NCI-H128 (cell line): ENCODE results near the gene TCEANC.
"Not testable (repeated sequence)": the region's sequence is repeated elsewhere in the genome, so short reads cannot be mapped to it uniquely, and the experiment has no call there.

Experiments used
- DNase-seq: peaks from one replicate; lab custom pipeline; 2025; ENCODE audit not compliant: unreplicated experiment; lab: John Stamatoyannopoulos, UW

Gene TCEANC

DNA sequence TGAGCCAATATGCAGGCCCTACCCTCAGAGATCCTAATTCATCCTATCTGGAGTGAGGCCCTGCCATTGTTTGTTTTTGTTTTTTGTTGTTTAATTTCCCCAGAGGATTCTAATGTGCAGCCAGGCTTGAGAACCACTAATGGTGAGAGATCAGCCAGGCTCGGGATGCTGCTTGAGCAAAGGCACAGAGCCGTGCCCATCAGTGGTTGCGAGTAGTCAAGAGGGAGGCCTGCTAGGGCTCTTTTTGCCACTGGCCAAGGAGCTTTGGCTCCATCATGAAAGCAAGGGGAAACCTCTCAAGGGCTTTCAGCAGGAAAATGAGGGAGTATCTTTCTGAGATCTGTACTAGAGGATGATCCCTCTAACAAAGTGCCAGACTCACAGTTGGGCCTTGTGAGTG is 2.7 kb downstream of the TCEANC start:
- DNase-seq, result no peak

DNA sequence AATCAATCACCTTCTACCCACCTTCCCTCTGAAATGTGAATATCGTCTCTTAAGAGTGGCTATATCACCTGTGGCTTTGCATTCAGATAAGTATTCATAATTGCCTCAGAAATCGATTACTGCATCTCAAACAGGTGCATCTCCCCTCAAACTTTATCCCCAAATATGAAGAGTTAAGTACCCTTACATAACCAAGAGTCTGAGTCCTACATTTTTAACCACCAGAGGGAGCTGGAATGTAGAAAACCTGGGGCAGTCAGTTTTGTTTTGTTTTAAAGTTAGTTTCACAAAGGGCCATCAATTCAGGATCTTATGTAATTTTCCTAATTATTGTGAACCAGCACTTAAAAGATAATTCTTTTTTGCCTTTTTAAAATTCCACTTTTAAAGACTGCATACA is 5.7 kb downstream of the TCEANC start:
- peak; percentile 13 for DNase-seq

DNA sequence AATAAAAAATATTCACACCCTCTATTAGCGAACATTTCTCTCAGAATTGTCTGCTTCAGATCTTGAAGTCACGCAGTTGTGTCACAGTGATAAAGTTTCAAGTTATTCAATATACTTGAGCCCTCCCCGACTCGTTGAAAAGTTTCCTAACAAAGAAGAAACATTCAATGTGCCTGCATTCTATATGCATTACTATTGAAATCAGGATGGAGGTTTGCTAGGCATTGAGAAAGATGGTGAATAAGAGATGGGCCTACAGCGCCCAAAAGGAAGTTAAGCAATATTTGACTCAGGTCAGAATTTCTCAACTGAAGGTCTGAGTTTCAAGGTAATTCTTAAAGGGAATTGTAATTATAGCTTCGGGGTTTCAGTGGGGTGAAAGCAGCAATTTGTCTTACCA is 6.1 kb downstream of the TCEANC start:
- DNase-seq, result no peak

DNA sequence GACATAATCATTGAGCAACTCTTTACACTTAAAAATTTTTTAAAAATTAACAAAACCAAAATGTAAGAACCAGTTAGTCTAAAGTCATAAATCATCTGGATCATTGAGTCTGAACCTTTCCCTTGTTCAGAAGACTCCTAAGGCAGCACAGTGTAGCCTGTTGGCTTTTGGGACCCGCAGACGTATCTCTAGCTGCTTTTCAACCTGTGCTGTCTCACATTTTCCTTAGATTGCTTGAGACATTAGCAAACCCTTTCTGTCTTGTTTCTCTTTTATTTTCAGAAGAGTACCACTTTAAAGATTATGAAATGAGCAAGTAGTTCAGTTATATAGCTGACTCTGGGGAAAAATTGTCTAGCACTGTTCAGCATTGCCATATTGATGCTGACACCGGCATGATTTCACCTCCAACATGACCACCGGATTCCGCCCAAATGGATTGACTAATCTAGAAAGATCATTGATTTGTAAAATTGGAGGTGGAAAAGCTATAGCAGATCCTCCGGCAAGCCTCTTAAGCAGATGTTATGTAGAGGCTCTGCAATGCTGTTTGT is 8.9 kb downstream of the TCEANC start:
- no peak for DNase-seq

DNA sequence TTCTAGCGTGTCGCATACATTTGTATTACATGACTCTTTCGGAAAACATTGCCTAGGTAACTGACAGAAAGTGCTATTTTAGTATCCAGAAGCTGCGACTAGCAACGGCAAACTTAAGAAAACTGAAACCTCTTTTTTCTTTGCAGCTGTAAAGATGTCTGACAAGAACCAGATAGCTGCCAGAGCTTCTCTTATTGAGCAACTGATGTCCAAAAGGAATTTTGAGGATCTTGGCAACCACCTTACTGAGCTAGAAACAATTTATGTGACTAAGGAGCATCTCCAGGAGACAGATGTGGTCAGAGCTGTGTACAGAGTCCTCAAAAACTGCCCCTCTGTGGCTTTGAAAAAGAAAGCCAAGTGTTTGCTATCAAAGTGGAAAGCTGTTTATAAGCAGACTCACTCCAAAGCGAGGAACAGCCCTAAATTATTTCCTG is 9.4 kb downstream of the TCEANC start:
- DNase-seq, result no peak

DNA sequence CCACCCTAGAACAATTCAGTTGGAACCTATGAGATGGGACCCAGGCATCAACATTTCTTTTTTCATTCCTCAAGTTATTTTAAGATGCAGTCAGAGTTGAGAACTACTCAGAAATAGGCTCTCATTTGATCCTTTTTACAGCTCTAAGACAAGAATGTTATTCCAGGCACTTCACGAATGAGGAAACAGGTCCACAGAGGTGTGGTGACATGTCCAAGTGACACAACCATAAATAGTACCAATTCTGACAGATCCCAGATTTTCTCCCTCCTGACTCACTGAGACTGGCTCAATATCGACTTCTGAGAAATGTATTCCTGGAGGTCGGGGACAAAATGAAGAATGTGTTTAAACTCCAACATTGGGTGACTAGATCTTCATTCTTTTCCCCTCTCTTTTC is 11.1 kb downstream of the TCEANC start:
- no peak for DNase-seq

DNA sequence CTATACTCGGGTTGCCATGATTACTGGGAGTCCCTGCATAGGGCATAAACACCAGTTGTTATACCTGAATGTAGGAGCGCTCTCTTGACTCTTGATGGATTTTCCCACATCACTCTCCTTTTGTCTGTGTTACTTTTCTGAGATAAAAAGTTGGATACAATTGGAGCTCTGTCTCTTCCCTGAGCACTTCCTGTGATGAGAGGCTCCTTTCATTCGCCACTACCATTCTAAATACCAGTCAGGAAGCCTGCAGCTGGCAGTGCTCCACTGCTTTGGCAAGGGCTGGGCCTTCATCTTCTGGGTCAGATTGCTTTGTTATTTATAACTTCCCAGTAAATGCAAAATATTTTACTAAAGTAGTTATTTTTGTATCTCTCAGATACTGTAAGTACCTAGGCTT is 13.9 kb downstream of the TCEANC start:
- DNase-seq, result no peak

DNA sequence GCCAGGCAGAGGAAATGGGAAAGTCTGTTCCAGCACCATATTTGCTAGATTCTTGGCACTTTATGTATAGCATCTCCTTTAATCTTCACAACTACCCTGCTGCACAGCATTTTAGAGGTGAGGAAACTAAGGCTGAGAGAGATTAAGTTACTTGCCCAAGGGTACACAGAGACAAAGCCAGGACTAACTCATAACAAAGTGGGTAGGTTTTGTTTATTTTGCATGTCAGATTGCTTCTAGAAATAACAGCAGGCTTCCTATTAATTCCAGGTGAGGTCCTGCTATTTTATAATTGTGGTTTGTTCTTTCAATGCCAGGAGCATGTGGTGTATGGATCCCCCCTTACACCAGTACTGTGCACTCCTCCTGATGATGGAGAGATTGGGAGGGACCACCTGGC is 15.0 kb downstream of the TCEANC start:
- no peak for DNase-seq

DNA sequence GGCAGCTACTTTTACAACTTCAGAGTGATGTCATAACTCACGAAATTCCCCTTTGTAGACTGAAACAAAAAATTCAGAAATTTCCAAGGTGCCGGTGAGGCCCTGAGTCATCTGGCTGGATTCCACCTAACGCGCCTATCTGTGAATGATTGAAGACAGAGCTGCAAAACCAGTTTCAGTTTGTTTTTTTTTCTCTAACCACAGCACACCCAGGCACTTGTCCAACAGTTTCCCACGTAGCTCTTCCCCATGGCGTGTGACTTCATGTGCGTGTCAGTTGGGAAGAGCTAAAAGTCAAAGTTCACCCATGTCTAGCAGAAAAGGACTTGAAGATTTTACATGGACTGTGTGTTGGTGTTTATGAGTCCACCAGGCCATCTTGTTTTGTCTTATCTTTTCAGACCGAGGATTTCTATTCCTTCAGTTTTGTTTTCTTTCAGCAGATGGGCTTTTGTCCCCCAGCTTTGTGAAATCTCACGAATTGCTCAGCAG is 16.4 kb downstream of the TCEANC start:
- DNase-seq, result no peak

DNA sequence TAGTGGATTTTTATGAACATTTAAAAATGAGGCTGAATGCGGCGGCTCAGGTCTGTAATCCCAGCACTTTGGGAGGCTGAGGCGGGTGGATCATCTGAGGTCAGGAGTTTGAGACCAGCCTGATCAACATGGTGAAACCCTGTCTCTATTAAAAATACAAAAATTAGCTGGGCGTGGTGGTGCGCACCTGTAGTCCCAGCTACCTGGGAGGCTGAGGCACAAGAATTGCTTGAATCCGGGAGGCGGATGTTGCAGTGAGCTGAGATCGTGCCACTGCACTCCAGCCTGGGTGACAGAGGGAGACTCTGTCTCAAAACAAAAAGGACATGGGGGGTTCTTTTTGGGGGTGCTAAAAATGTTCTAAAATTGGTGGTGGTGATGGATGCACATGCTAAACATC is 16.8 kb downstream of the TCEANC start:
- not testable (repeated sequence) for DNase-seq

DNA sequence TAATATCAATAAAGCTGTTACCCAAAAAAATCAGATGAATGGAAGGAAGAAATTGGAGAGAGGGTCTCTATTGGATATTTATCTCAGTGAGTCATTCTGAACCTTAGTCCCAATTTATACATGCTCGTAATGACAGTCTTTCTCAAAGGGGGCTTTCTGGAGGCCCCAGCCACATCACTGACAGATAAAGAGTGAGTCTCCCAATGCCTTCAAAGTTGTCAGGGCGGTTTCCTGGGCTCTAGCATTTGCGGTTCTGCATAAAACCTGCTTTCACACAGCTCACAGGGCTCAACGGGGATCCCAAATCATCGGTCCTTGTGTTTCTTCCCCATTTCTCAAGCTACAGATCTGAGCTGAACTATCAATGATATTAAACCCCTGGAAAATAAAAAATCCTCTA is 17.3 kb downstream of the TCEANC start:
- DNase-seq, result no peak

DNA sequence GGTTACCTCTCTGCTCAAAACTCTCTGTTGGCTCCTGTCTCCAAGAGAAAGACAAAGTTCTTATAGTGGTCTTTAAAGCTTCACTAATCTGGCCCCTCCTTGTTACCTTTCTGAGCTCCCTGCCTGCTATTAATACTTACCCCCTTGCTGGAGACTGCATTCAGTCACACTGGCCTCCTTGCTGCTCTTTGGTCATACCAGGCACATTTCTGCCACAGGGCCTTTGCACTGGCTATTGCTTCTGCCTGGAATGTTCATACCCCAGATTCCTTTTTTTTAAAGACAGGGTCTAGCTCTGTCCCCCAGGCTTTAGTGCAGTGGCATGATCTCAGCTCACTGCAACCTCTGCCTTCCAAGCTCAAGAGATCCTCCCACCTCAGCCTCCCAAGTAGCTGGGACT is 20.1 kb downstream of the TCEANC start:
- no peak for DNase-seq

DNA sequence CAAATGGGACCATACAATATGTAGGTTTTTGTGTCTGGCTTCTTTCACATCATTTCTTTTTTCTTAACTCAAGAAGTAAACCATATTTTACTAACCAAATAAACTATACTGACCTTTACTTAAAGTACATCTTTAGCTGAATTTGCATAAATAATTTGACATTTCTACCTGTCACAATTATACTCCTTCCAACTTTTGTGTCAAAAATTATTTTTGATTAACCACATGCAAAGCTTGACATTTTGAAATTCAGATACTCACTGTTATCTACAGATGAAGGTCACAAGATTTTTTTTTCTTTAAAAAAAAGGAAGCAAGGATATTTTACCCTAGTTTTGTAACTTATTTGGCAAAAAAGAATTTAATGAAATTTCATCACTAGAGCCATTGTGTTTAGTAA is 23.9 kb downstream of the TCEANC start:
- no peak for DNase-seq

DNA sequence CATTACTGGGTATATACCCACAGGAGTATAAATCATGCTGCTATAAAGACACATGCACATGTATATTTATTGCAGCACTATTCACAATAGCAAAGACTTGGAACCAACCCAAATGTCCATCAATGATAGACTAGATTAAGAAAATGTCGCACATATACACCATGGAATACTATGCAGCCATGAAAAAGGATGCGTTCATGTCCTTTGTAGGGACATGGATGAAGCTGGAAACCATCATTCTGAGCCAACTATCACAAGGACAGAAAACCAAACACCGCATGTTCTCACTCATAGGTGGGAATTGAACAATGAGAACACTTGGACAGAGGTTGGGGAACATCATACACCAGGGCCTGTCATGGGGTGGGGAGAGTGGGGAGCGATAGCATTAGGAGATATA is 26.8 kb downstream of the TCEANC start:
- DNase-seq, result not testable (repeated sequence)

DNA sequence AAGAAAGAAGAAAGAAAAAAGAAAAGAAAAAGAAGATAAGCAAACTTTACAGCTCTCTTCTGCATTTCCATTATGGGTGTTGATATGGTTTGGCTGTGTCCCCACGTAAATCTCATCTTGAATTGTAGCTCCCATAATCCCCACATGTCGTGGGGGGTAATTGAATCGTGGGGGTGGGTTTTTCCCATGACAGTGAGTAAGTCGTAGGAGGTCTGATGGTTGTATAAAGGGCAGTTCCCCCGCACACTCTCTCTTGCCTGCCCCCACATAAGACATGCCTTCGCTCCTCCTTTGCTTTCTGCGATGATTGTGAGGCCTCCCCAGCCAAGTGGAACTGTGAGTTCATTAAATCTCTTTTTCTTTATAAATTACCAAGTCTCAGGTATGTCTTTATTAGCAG is 28.7 kb downstream of the TCEANC start:
- no peak for DNase-seq

DNA sequence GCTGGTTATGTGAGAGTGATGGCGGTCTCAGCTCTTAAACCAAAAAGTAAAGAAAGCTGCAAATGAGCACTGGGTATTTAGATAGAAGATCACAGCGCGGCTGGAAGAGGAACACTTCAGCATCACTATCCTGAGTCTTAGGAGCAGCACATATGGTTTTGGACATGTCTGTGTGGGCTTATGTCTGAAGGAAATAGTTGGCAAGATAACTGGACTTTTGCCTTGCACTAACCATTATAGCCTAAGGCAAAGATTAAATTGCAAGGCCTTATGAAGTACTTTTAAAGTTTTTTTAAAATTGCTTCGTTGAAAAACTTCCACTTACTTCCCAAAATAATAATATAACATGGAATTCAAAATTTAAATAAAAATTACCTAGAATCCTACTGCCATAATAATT is 31.4 kb downstream of the TCEANC start:
- DNase-seq, result no peak

DNA sequence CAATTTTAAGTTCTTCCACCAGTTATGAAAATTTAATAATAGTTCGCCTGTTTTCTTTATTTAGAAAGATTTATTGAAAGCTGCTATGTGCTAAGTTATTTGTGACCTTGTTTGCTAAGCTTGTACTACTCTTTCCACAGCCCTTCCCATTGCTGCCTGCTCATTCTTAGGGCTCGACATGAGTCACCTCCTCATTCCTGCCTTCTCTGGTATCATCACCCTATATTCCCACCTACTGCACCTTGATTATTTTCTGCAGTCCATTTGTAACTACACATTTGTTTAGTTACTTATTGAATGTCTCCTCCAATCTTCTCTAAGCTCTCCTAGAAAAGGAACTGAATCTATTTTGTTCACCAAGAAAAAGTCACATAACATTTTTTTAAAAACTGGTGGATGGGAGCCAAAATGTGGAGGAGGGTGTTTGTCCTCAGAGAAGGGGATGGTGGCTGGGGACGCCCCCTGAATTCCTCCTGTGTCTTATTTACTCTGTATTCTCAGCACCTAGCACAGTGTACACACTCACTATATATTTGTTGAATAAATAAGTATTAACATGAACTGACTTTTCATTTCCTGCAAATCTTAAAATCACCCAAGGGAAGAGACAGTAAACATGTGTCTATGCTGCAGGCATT is 32.3 kb downstream of the TCEANC start:
- no peak for DNase-seq

DNA sequence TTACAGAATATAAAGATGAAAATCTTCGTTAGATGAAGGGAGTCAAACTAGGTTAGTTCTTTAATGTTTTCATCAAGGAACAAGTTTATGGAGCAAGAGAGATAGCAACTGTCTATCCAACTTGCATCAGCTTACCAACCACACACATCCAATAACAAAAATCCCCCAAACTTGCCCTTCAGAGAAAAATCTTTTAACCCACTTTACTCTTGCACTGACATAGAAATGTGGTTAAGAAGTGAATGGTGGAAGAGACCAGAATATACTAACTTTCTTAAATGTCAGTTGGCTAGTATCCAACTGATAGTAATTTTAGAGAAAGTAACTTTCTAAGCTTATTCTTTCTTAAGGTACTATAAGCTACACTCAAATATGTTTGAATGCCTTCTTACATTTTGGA is 34.3 kb downstream of the TCEANC start:
- no peak for DNase-seq

DNA sequence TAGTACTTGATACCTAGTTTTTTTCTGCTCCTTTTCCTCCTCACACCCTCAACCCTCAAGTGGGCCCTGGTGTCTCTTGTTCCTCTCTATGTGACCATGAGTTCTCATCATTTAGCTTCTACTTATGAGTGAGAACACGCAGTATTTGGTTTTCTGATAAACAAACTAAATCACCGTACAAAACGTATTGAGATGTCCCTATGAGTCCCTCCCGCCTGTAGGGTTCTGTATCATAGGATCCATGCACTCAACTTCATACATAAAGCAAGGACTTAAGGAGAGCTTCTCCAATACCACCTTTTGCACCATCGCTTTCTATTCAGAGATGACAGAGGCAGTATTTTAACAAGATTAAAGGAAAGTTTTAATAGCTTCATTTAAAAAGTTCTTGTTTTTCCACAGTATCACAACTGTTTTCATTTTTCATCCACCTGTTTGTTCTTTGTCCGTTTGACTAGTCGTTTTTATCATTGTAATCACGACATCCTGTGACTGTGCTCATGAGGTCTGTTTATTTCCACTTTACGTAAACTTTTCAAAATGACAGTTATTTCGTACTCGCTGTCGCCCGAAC is 35.5 kb downstream of the TCEANC start:
- no peak for DNase-seq

DNA sequence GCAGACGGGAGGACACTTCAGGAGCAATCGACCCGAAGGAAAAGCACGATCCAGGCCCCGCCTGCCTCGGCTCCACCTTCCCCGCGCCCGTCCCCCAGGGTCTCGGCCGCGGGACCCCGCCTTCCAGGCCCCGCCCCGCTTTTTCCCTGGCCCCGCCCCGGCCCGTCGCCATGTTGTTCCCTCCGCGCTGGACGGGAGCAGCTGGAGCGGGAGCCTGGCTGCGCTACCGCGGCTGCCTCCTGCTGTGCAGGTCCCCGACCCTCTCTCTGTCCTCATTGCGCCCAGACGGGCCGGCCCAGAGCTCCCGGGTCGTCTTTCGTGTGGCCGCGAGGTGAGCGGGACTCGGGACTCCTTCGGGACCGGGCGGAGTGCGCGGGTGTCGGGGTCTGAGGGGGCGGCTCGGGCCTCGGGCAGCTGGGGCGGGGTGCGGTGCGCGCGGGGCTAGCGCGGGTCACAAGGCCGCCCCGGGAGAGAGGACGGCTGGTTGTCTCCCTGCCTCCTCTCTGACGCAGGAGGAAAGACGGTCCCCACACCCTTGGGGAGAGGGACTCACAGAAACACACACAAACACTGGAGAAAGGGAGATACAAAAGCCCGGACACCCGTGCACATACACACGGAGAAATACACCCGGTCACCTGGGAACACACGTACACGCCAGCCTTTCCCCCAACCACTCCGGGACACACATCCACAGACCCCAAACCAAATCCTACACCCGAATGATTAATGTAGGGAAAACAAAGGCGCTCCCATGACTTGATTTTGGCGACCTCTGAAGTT is 36.2 kb downstream of the TCEANC start, which contains the start of gene RAB9A:
Gene RAB9A (plus strand): TSS at position 171 of the 783 bp plus-strand sequence. CDS start 19,619 bp downstream, outside the sequence.
- DNase-seq, result peak; percentile 39

DNA sequence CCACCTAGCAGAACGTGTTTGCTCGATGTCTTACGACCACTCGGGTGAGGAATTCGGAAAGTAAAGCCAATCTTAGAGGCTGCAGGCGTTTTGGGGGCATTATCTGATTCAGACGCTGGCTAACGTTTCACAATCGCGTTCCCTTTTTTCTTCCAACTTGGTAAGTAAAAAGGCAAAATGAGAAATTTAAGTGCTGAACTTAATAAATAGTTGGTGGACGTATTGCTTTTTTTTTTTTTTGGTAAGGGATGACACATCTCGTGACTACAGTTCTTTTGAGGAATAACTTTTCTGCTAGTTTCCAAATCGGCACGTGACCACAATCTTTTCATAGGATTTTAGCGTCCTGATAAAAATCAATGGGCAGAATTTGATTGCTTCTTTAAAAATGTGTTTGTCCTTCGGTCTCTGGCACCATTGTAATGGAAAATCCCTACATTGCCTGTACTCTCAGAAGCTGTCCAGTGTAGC is 36.8 kb downstream of the TCEANC start:
- no peak for DNase-seq

DNA sequence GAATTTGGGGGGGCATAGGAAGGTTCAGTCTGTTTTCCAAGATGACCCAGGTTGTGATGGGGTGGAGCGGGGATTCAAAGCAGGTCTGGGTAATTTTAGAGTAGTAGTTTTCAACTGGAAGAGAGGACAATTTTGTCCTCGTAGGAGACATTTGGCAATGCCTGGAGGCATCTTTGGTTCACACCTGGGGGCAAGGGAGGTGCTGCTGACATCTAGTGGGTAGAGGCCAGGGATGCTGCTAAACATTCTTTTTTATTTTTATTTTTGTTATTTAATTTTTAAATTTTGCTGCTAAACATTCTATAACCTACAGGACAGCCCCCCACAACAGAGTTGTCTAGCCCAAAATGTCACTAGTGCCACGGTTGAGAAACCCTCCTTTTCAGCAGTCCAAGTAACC is 37.9 kb downstream of the TCEANC start:
- DNase-seq, result no peak
